Loucy (cell line): ENCODE measurements around the gene NCOA5.

Source experiments
- CTCF ChIP-seq: fragments of 200-600 bp; sonication (generic); conservative IDR thresholded peaks from 2 replicates; pipeline ENCODE4 v1.5.1; 2014; ENCODE audit warnings: mild to moderate bottlenecking, antibody characterized with exemption, low read length
- EZH2phosphoT487 ChIP-seq: fragments of 200-600 bp; IDR thresholded peaks from 2 replicates; pipeline ENCODE4 v1.6.1; 2018; ENCODE audit warnings: antibody characterized with exemption, mild to moderate bottlenecking, moderate library complexity, borderline replicate concordance

- TF ChIP-seq CTCF: no peak
- no peak for TF ChIP-seq EZH2phosphoT487
These were observed 55.7 kb downstream of the NCOA5 start for GRCh38 chr20:46034039-46034438.
